Mucosa of descending colon (tissue), 3 donors: Measurements from ENCODE around the gene RPTOR. TPM values are rescaled to one million over a fixed set of nuclear protein-coding genes. Genes with fewer than 3 reads are reported as not detected.

Experiments used
- ATAC-seq: fragments of 200-7000 bp; cut with Tn5 transposase; one replicate; pipeline ENCODE4 v1.9.1; 2020; ENCODE audit warnings: mild to moderate bottlenecking, moderate library complexity
- DNase-seq, 3 donors: peaks; one replicate each; pipeline ENCODE4 v3.0.0-alpha.2; 2020
- H3K36me3 ChIP-seq: fragments of 200-600 bp; one replicate; pipeline ENCODE4 v1.8.0; 2021; ENCODE audit warnings: low read depth, mild to moderate bottlenecking
- H3K4me1 ChIP-seq: fragments of 200-600 bp; one replicate; pipeline ENCODE4 v1.8.0; 2021; ENCODE audit warnings: low read depth, mild to moderate bottlenecking
- H3K4me3 ChIP-seq: fragments of 200-600 bp; one replicate; pipeline ENCODE4 v1.8.0; 2021; ENCODE audit warnings: mild to moderate bottlenecking
- H3K9me3 ChIP-seq: fragments of 200-600 bp; one replicate; pipeline ENCODE4 v1.8.0; 2021; ENCODE audit warnings: mild to moderate bottlenecking
- intact Hi-C, 2 donors: fragments of 100-400 bp; cut with DNase I in 1 of 2; cut with micrococcal nuclease in 1 of 2; formaldehyde crosslinking; loops; one replicate each; pipeline versions ENCODE4 v1.11.0 to v1.11.1; 2022; cut with DNase I, micrococcal nuclease
- total RNA-seq, 3 donors: library from RNA; stranded (reverse); fragmentation: NEBNext Ultra II Directional in 2 of 3; extraction: Animal tissue kit (Norgen Biotek cat#: 25700) in 2 of 3; gene quantifications; one replicate each; pipeline versions ENCODE4 v1.2.1 to v1.2.4, GENCODE V29; 2021 to 2023
- TF ChIP-seq, protein P1 (sequence below): fragments of 200-600 bp; IDR thresholded peaks from one replicate; pipeline ENCODE4 v1.8.0; 2022; ENCODE audit warnings: antibody characterized with exemption, mild to moderate bottlenecking
- donor health status: DM: no; HTN: no; CAD: no; lungs with moderate emphysema.
- donor health status: DM: no; HTN: no; CAD: no.
- donor health status: DM: no; HTN: yes; CAD: no.

The RPTOR gene
- total RNA-seq, 3 donors from 2014 or later = 30.5 to 44.4 (median 37.2) TPM

DNA sequence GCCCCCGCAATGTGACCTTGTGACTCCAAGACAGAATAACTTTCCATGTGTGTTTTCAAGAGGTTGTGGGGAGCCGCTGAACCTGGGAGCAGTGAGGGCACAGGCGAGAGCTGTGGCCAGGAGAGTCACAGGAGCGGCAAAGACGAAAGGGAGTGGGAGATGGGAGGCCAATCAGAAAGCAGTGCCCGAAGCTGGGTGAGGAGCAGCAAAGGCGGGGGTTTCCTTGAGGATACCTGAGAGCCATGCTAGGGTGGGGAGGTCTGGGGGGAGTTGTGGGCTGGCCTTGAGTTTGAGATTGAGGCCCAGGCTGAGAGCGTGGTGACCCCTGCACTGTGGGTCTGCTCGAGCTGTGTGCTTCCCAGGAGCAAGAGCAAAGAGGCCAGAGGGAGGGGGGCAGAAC, 45.1 kb upstream of the RPTOR start:
- Histone ChIP-seq H3K36me3 (no peaks in the 10 kb centered on the region), H3K9me3 (no peaks in the 10 kb centered on the region), H3K4me3 (no peak overlapping the region), H3K4me1 (no peaks in the 10 kb centered on the region)
- TF ChIP-seq, protein P1, sequence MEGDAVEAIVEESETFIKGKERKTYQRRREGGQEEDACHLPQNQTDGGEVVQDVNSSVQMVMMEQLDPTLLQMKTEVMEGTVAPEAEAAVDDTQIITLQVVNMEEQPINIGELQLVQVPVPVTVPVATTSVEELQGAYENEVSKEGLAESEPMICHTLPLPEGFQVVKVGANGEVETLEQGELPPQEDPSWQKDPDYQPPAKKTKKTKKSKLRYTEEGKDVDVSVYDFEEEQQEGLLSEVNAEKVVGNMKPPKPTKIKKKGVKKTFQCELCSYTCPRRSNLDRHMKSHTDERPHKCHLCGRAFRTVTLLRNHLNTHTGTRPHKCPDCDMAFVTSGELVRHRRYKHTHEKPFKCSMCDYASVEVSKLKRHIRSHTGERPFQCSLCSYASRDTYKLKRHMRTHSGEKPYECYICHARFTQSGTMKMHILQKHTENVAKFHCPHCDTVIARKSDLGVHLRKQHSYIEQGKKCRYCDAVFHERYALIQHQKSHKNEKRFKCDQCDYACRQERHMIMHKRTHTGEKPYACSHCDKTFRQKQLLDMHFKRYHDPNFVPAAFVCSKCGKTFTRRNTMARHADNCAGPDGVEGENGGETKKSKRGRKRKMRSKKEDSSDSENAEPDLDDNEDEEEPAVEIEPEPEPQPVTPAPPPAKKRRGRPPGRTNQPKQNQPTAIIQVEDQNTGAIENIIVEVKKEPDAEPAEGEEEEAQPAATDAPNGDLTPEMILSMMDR = no peak
- DNase-seq = no peak
- intact Hi-C loops = no loop called here
- no peak for ATAC-seq

DNA sequence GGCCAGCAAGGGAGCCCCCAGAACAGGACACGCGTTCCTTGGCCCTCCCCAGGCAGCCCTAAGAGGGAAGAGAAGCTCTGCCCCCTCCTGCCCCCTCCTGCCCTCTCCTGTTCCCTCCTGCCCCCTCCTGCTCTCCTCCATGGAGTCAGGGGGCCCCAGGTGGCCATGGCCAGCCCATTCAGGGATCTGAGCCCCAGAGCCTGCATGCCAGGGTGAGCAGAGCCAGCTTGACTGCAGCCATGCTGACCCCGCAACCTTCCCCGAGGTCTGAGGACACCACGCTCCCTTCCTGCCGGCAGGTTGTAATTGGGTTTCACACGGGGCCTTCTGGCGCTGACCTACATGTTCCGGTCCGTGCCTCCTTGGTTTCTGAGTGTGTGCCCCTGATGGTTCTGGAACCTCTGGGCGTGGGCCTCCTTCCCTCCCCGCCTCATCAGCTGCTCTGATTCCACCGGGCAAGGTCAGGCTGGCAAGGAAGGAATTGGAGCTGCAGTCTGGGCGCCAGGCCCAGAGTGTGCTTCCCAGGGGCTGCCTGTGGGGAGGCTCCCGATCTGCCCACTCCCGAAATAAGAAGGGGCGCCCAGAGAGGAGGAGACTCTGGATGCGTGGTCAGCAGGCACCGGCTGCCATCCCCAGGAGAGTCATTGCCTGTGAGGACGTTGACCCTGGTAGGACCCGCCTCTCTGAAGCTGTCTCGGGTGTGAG, 44.5 kb upstream of the RPTOR start:
- intact Hi-C loops = no loop called here
- ATAC-seq (no peak), DNase-seq (no peak)

DNA sequence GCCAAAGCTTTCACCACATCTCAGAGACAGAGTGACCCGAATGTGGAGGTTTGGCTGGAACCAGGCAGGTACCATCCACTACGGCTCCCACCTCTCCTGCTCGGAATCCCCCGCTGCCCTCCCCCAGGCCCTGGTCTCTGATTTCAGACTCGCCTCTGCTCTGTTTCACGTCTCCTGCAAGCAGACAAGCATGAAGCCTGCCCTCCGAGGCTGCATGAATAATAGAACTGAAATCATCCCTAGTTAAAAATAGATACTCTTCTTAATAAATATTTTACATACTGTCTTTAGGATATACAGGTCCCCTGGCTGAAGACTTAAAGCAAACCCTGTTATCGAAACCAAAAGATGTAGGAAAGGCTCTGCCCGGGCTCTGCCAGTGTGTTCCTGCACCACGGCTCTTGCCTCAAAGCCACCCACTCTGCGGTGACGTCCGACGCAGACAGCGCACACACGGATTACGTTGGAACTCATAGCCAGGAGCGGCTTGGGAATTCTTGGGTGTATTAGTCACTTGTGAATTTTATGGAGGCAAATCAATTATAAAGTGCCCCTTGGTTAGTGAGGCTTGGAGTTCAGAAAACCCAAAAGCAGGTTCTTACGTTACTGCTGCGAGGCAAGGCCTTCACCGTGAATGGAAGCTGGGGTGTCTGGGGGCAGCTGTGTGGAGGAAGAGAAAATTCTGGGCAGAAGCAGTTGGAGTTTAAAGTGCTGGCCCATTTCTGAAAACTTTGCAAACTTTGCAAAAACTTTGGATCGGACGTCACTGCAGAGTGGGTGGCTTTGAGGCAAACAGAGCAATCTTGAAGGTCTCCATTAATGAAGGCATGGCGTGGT, 42.7 kb upstream of the RPTOR start:
- DNase-seq = no peak
- TF ChIP-seq, protein P1 = no peak
- H3K9me3 ChIP-seq = no peaks in the 10 kb centered on the region
- no peaks in the 10 kb centered on the region for H3K36me3 ChIP-seq
- no peak for ATAC-seq
- no peak overlapping the region for H3K4me3 ChIP-seq
- no peaks in the 10 kb centered on the region for H3K4me1 ChIP-seq
- intact Hi-C loops = no loop called here

More for the DNA sequence above, 44.5 kb upstream of the RPTOR start:
- no peaks in the 10 kb centered on the region for H3K36me3 ChIP-seq
- H3K9me3 ChIP-seq = no peaks in the 10 kb centered on the region
- TF ChIP-seq, protein P1 = no peak
- no peak overlapping the region for H3K4me3 ChIP-seq
- H3K4me1 ChIP-seq = no peaks in the 10 kb centered on the region

DNA sequence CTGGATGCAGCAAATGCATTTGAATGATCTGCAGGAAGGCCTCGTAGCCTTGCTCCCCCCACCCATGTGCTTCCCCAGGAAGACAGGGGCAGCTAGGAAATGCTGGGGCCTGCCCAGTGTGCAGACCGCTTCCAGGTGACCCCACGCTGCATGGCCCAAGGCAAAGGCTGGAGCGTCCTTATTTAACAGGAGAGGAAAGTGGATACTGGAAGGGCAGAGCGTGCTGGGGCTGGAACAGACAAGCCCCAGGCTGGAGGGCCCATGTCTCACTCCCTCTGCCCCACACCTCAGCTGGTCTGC, 42.1 kb upstream of the RPTOR start:
- ATAC-seq = no peak
- TF ChIP-seq, protein P1 = no peak
- no peak for DNase-seq
- no peaks in the 10 kb centered on the region for H3K4me1 ChIP-seq
- no peak overlapping the region for H3K4me3 ChIP-seq
- intact Hi-C loops = no loop called here
- H3K36me3 ChIP-seq = no peaks in the 10 kb centered on the region
- no peaks in the 10 kb centered on the region for H3K9me3 ChIP-seq

DNA sequence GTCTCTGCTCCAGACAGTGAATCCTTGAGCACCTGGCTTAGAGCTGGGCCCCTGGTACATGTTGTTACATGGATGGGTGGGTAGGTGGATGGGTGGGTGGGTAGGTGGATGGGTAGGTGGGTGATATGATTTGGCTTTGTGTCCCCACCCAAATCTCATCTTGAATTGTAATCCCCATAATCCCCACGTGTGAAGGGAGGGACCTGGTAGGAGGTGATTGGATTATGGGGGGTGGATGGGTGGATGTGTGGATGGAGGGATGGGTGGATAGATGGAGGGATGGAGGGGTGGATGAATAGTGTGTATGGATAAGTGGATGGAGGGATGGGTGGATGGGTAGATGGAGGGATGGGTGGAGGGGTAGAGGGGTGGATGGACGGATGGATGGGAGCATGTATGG, 41.6 kb upstream of the RPTOR start:
- Histone ChIP-seq H3K4me3 (no peak overlapping the region), H3K36me3 (no peaks in the 10 kb centered on the region), H3K9me3 (no peaks in the 10 kb centered on the region), H3K4me1 (no peaks in the 10 kb centered on the region)
- no peak for DNase-seq
- intact Hi-C loops = no loop called here
- no peak for ATAC-seq
- TF ChIP-seq, protein P1 = no peak
